ENCODE measurements around the gene SWI5.

The SWI5 gene

GRCh38 chr9:128323212-128323730 is 47.2 kb downstream of the SWI5 start:
- H3K9me3 ChIP-seq (ENCODE audit: insufficient read depth, low read depth, low read length) = no peaks in the 10 kb centered on the region
- H3K9ac ChIP-seq (ENCODE audit: low read depth, low read length) = peak overlapping the region; percentile 80
- peak overlapping the region; percentile 68 for H3K4me3 ChIP-seq (ENCODE audit: low read length)
- no peak overlapping the region; the same call in 1 of the 2 replicates for H3K27ac ChIP-seq (ENCODE audit: low read depth, low read length)
- 33% methylated on average over 16 of the region's 16 CpGs for WGBS
- peaks cover 40% of the 10 kb centered on the region for H3K36me3 ChIP-seq (ENCODE audit: insufficient read depth, low read length)
- no peaks in the 10 kb centered on the region for H3K27me3 ChIP-seq (ENCODE audit: insufficient read depth, low read length)
- H3K4me1 ChIP-seq (ENCODE audit: insufficient read depth, low read length) = peaks cover 6% of the 10 kb centered on the region; the same call in 1 of the 2 replicates

GRCh38 chr9:128323791-128324190 is 47.7 kb downstream of the SWI5 start:
- H3K27ac ChIP-seq (ENCODE audit: low read depth, low read length) = no peak overlapping the region
- peaks cover 41% of the 10 kb centered on the region for H3K36me3 ChIP-seq (ENCODE audit: insufficient read depth, low read length)
- peaks cover 6% of the 10 kb centered on the region; the same call in 1 of the 2 replicates for H3K4me1 ChIP-seq (ENCODE audit: insufficient read depth, low read length)
- whole genome bisulfite sequencing = 96% methylated on average over 12 of the region's 12 CpGs
- no peaks in the 10 kb centered on the region for H3K9me3 ChIP-seq (ENCODE audit: insufficient read depth, low read depth, low read length)
- peak overlapping the region; percentile 80; the same call in 1 of the 2 replicates for H3K9ac ChIP-seq (ENCODE audit: low read depth, low read length)
- no peaks in the 10 kb centered on the region for H3K27me3 ChIP-seq (ENCODE audit: insufficient read depth, low read length)
- peak overlapping the region; percentile 68 for H3K4me3 ChIP-seq (ENCODE audit: low read length)

- WGBS = no CpG with 5 or more reads among the region's 1 CpG
- H3K27me3 ChIP-seq (ENCODE audit: insufficient read depth, low read length) = no peaks in the 10 kb centered on the region
- no peak overlapping the region for H3K9ac ChIP-seq (ENCODE audit: low read depth, low read length)
- no peak overlapping the region for H3K27ac ChIP-seq (ENCODE audit: low read depth, low read length)
- H3K4me1 ChIP-seq (ENCODE audit: insufficient read depth, low read length) = peaks cover 6% of the 10 kb centered on the region; the same call in 1 of the 2 replicates
- peaks cover 44% of the 10 kb centered on the region for H3K36me3 ChIP-seq (ENCODE audit: insufficient read depth, low read length)
- H3K4me3 ChIP-seq (ENCODE audit: low read length) = no peak overlapping the region
- H3K9me3 ChIP-seq (ENCODE audit: insufficient read depth, low read depth, low read length) = no peaks in the 10 kb centered on the region
These were observed 48.3 kb downstream of the SWI5 start for GRCh38 chr9:128324401-128324800.

- Histone ChIP-seq H3K4me3 (ENCODE audit: low read length) (no peak overlapping the region), H3K36me3 (ENCODE audit: insufficient read depth, low read length) (peaks cover 46% of the 10 kb centered on the region), H3K9me3 (ENCODE audit: insufficient read depth, low read depth, low read length) (no peaks in the 10 kb centered on the region), H3K9ac (ENCODE audit: low read depth, low read length) (no peak overlapping the region), H3K27me3 (ENCODE audit: insufficient read depth, low read length) (no peaks in the 10 kb centered on the region), H3K4me1 (ENCODE audit: insufficient read depth, low read length) (peaks cover 6% of the 10 kb centered on the region; the same call in 1 of the 2 replicates), H3K27ac (ENCODE audit: low read depth, low read length) (no peak overlapping the region)
- WGBS = 94% methylated on average over 13 of the region's 13 CpGs
These were observed 49.6 kb downstream of the SWI5 start for GRCh38 chr9:128325629-128326028.

GRCh38 chr9:128333451-128333869 is 57.4 kb downstream of the SWI5 start:
- 94% methylated on average over 11 of the region's 11 CpGs for WGBS
- Histone ChIP-seq H3K27ac (ENCODE audit: low read depth, low read length) (no peak overlapping the region), H3K9ac (ENCODE audit: low read depth, low read length) (no peak overlapping the region), H3K4me3 (ENCODE audit: low read length) (no peak overlapping the region), H3K9me3 (ENCODE audit: insufficient read depth, low read depth, low read length) (no peaks in the 10 kb centered on the region), H3K36me3 (ENCODE audit: insufficient read depth, low read length) (peaks cover 17% of the 10 kb centered on the region), H3K27me3 (ENCODE audit: insufficient read depth, low read length) (no peaks in the 10 kb centered on the region), H3K4me1 (ENCODE audit: insufficient read depth, low read length) (no peaks in the 10 kb centered on the region)

- Histone ChIP-seq H3K9me3 (ENCODE audit: insufficient read depth, low read depth, low read length) (no peaks in the 10 kb centered on the region), H3K27ac (ENCODE audit: low read depth, low read length) (no peak overlapping the region), H3K36me3 (ENCODE audit: insufficient read depth, low read length) (peaks cover 9% of the 10 kb centered on the region), H3K4me3 (ENCODE audit: low read length) (no peak overlapping the region), H3K9ac (ENCODE audit: low read depth, low read length) (no peak overlapping the region), H3K27me3 (ENCODE audit: insufficient read depth, low read length) (no peaks in the 10 kb centered on the region), H3K4me1 (ENCODE audit: insufficient read depth, low read length) (no peaks in the 10 kb centered on the region)
- WGBS = 94% methylated on average over 7 of the region's 7 CpGs
These were observed 59.1 kb downstream of the SWI5 start for GRCh38 chr9:128335161-128335560.

- Histone ChIP-seq H3K4me1 (ENCODE audit: insufficient read depth, low read length) (no peaks in the 10 kb centered on the region), H3K9ac (ENCODE audit: low read depth, low read length) (no peak overlapping the region), H3K9me3 (ENCODE audit: insufficient read depth, low read depth, low read length) (no peaks in the 10 kb centered on the region), H3K36me3 (ENCODE audit: insufficient read depth, low read length) (peaks cover 9% of the 10 kb centered on the region), H3K4me3 (ENCODE audit: low read length) (no peak overlapping the region), H3K27ac (ENCODE audit: low read depth, low read length) (no peak overlapping the region), H3K27me3 (ENCODE audit: insufficient read depth, low read length) (no peaks in the 10 kb centered on the region)
- 93% methylated on average over 2 of the region's 2 CpGs for WGBS
These were observed 59.8 kb downstream of the SWI5 start for GRCh38 chr9:128335914-128336313.

- Histone ChIP-seq H3K36me3 (ENCODE audit: insufficient read depth, low read length) (no peaks in the 10 kb centered on the region; the same call in 1 of the 2 replicates), H3K9me3 (ENCODE audit: insufficient read depth, low read depth, low read length) (no peaks in the 10 kb centered on the region), H3K27ac (ENCODE audit: low read depth, low read length) (no peak overlapping the region), H3K4me3 (ENCODE audit: low read length) (no peak overlapping the region), H3K9ac (ENCODE audit: low read depth, low read length) (no peak overlapping the region), H3K27me3 (ENCODE audit: insufficient read depth, low read length) (no peaks in the 10 kb centered on the region), H3K4me1 (ENCODE audit: insufficient read depth, low read length) (no peaks in the 10 kb centered on the region)
- WGBS = 95% methylated on average over 7 of the region's 7 CpGs
These were observed 61.9 kb downstream of the SWI5 start for GRCh38 chr9:128337936-128338335.

Data from HUES64 (cell line).